HG03108 (cell line): ENCODE data around the gene SYTL3.

Source experiments
- ATAC-seq: cut with Tn5 transposase; IDR thresholded peaks from one replicate; pipeline ENCODE4 v1.9.1; 2021; ENCODE audit warnings: moderate library complexity; ENCODE audit not compliant: unreplicated experiment

The SYTL3 gene

GRCh38 chr6:158717341-158718330 is 67.8 kb downstream of the SYTL3 start:
- peak; percentile 54 for ATAC-seq

GRCh38 chr6:158718461-158719046 is 68.7 kb downstream of the SYTL3 start:
- ATAC-seq = no peak

GRCh38 chr6:158722176-158722729 is 72.4 kb downstream of the SYTL3 start:
- no peak for ATAC-seq

GRCh38 chr6:158725704-158726103 is 75.8 kb downstream of the SYTL3 start:
- ATAC-seq = no peak

- ATAC-seq = no peak
These were observed 80.2 kb downstream of the SYTL3 start for GRCh38 chr6:158729906-158730540.

GRCh38 chr6:158730541-158730907 is 80.7 kb downstream of the SYTL3 start:
- no peak for ATAC-seq

GRCh38 chr6:158735009-158735408 is 85.2 kb downstream of the SYTL3 start:
- no peak for ATAC-seq

GRCh38 chr6:158737082-158737709 is 87.3 kb downstream of the SYTL3 start:
- no peak for ATAC-seq

GRCh38 chr6:158737710-158738615 is 88.1 kb downstream of the SYTL3 start:
- no peak for ATAC-seq

GRCh38 chr6:158739673-158740072 is 89.8 kb downstream of the SYTL3 start:
- no peak for ATAC-seq

GRCh38 chr6:158743033-158743651 is 93.3 kb downstream of the SYTL3 start:
- ATAC-seq = no peak

GRCh38 chr6:158744986-158745430 is 95.2 kb downstream of the SYTL3 start:
- ATAC-seq = no peak

GRCh38 chr6:158751224-158751623 is 101.4 kb downstream of the SYTL3 start:
- ATAC-seq = no peak

GRCh38 chr6:158751921-158752320 is 102.1 kb downstream of the SYTL3 start:
- no peak for ATAC-seq

GRCh38 chr6:158752613-158753012 is 102.8 kb downstream of the SYTL3 start:
- peak; percentile 42 for ATAC-seq

GRCh38 chr6:158753811-158754210 is 104.0 kb downstream of the SYTL3 start:
- no peak for ATAC-seq

- ATAC-seq = no peak
These were observed 104.9 kb downstream of the SYTL3 start for GRCh38 chr6:158754738-158755137.

GRCh38 chr6:158755636-158756035 is 105.8 kb downstream of the SYTL3 start:
- no peak for ATAC-seq

- no peak for ATAC-seq
These were observed 106.3 kb downstream of the SYTL3 start for GRCh38 chr6:158756126-158756525.
